HG03354 (cell line): Measurements from ENCODE around the gene TMCC3.
"Not testable (repeated sequence)": the region's sequence is repeated elsewhere in the genome, so short reads cannot be mapped to it uniquely, and the experiment has no call there.

ENCODE experiments used
- ATAC-seq: cut with Tn5 transposase; IDR thresholded peaks from one replicate; pipeline ENCODE4 v1.9.1; 2021; ENCODE audit warnings: mild to moderate bottlenecking; ENCODE audit not compliant: unreplicated experiment, poor library complexity, severe bottlenecking

Gene TMCC3

GRCh38 chr12:94609917-94610443 is 40.4 kb downstream of the TMCC3 start:
- ATAC-seq = no peak

DNA sequence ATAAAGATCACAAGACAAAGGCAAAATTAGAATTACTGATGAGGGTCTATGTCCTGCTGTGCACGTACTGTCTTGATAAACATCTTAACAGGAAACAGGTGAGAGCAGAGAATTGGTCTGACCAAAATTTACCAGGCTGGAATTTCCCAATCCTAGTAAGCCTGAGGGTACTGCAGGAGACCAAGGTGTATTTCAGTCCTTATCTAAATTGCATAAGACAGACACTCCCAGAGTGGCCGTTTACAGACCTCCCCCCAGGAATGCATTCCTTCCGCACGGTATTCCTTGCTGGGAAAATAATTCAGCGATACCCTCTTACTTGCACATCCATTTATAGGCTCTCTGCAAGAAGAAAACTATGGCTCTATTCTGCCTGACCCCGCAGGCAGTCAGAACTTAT is 43.5 kb downstream of the TMCC3 start:
- ATAC-seq = not testable (repeated sequence)

- ATAC-seq = no peak
Observed at GRCh38 chr12:94604366-94604698, 46.0 kb downstream of the TMCC3 start.

GRCh38 chr12:94603434-94604365 is 46.7 kb downstream of the TMCC3 start:
- ATAC-seq = no peak

GRCh38 chr12:94602024-94602423 is 48.3 kb downstream of the TMCC3 start:
- no peak for ATAC-seq

DNA sequence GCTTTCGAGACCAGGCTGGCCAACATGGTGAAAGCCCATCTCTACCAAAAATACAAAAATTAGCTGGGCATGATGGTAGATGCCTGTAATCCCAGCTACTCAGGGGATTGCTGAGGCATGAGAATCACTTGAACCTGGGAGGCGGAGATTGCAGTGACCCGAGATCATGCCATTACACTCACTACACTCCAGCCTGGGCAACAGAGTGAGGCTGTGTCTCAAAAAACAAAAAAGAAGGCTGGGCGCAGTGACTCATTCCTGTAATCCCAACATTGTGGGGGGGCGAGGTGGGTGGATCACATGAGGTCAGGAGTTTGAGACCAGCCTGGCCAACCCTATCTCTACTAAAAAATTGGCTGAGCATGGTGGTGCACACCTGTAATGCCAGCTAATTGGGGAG is 49.0 kb downstream of the TMCC3 start:
- ATAC-seq = not testable (repeated sequence)

GRCh38 chr12:94599189-94599588 is 51.2 kb downstream of the TMCC3 start:
- ATAC-seq = no peak

GRCh38 chr12:94597268-94597667 is 53.1 kb downstream of the TMCC3 start:
- ATAC-seq = no peak

- ATAC-seq = no peak
Observed at GRCh38 chr12:94596596-94596995, 53.8 kb downstream of the TMCC3 start.

GRCh38 chr12:94595152-94595551 is 55.2 kb downstream of the TMCC3 start:
- no peak for ATAC-seq

- no peak for ATAC-seq
Observed at GRCh38 chr12:94594443-94594825, 55.9 kb downstream of the TMCC3 start.

- peak; percentile 44 for ATAC-seq
Observed at GRCh38 chr12:94593822-94594442, 56.4 kb downstream of the TMCC3 start.

- ATAC-seq = not testable (repeated sequence)
Observed at GRCh38 chr12:94592723-94593122, 57.6 kb downstream of the TMCC3 start.

DNA sequence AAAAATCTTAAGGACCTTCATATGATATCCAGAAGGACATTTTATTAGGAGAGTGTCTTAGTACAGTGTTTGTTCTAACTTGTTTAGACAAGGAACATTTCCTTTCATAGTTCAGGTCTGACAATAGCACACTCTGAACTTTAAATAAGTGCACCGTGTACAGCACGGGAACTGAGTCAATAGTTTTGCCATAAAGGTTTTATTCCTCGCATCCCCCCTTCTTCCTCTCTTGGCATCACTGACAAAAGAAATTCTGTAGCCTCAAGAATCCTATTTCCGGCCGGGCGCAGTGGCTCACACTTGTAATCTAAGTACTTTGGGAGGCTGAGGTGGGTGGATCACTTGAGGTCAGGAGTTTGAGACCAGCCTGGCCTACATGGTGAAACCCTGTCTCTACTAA is 58.3 kb downstream of the TMCC3 start:
- no peak for ATAC-seq

GRCh38 chr12:94590428-94590827 is 59.9 kb downstream of the TMCC3 start:
- ATAC-seq = no peak

- ATAC-seq = no peak
Observed at GRCh38 chr12:94589591-94590001, 60.8 kb downstream of the TMCC3 start.

DNA sequence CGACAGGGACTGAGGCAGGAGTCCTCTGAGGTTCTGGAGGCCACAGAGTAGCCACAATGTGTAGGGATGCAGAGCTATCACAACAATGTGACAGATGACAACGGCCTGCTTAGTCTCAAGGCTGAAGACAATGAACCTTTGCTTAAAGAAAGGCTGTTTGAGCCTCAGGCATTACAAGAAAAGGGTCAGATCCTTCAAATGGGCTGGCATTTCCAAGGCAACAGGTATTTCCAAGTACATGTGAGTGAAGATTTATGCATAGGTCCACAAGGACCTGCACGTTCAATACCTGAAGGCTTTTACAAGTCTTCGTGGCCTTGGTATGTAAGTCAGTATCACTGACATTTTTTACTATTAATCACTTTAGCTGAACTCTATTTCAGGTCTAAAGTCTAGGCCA is 62.0 kb downstream of the TMCC3 start:
- no peak for ATAC-seq

- ATAC-seq = no peak
Observed at GRCh38 chr12:94587266-94588241, 62.8 kb downstream of the TMCC3 start.

GRCh38 chr12:94586589-94587259 is 63.6 kb downstream of the TMCC3 start:
- no peak for ATAC-seq
